HL-60 (cell line): ENCODE data around the gene SLC1A7.

Experiments
- DNase-seq, 2 experiments: peaks; one replicate each; pipeline ENCODE4 v3.0.0-alpha.2; 2010 to 2020; ENCODE audit warnings: low read depth in 1 of 2, low spot score in 1 of 2
- H3K27ac ChIP-seq: fragments of 250-450 bp; sonication (Bioruptor Pico); replicated peaks from 2 replicates; pipeline ENCODE4 v1.5.1; 2020; ENCODE audit warnings: mild to moderate bottlenecking, moderate library complexity
- H3K27me3 ChIP-seq: fragments of 250-450 bp; sonication (Bioruptor Pico); 2 replicates; pipeline ENCODE4 v1.5.1; 2021; ENCODE audit warnings: mild to moderate bottlenecking, moderate library complexity; ENCODE audit not compliant: insufficient read depth, poor library complexity, severe bottlenecking
- H3K4me3 ChIP-seq: replicated peaks from 2 replicates; pipeline ENCODE4 v1.5.1; 2011; ENCODE audit warnings: mild to moderate bottlenecking, control low read depth, low read length; ENCODE audit not compliant: insufficient read depth
- CTCF ChIP-seq: IDR thresholded peaks from one replicate; pipeline ENCODE4 v1.5.1; 2011; ENCODE audit warnings: low read length, control low read depth, inconsistent platforms; ENCODE audit not compliant: insufficient read depth
- GABPA ChIP-seq: IDR thresholded peaks from 2 replicates; pipeline ENCODE4 v1.6.1; 2012; ENCODE audit warnings: low read depth
- POLR2AphosphoS5 ChIP-seq: IDR thresholded peaks from 2 replicates; pipeline ENCODE4 v1.6.1; 2012; ENCODE audit warnings: low read depth
- REST ChIP-seq: IDR thresholded peaks from 2 replicates; pipeline ENCODE4 v1.6.1; 2012; ENCODE audit warnings: low read depth; ENCODE audit not compliant: insufficient replicate concordance
- SPI1 ChIP-seq: IDR thresholded peaks from 2 replicates; pipeline ENCODE4 v1.6.1; 2012; ENCODE audit warnings: low read depth, mild to moderate bottlenecking, borderline replicate concordance

Gene SLC1A7

GRCh38 chr1:53180226-53180625 lies 37.8 kb upstream of the SLC1A7 start:
- DNase-seq: no peak
- Histone ChIP-seq H3K27ac (no peak overlapping the region), H3K4me3 (no peak overlapping the region), H3K27me3 (peaks cover 4% of the 10 kb centered on the region)
- TF ChIP-seq GABPA (no peak), CTCF (no peak), REST (no peak), SPI1 (no peak), POLR2AphosphoS5 (no peak)

- no peak overlapping the region for H3K27ac ChIP-seq
- H3K27me3 ChIP-seq: peaks cover 4% of the 10 kb centered on the region
- H3K4me3 ChIP-seq: no peak overlapping the region
- TF ChIP-seq CTCF: no peak
- no peak for DNase-seq
Observed at GRCh38 chr1:53176452-53177208, 34.2 kb upstream of the SLC1A7 start.

- no peak overlapping the region for H3K27ac ChIP-seq
- TF ChIP-seq POLR2AphosphoS5 (no peak), REST (no peak), SPI1 (no peak), CTCF (no peak), GABPA (no peak)
- H3K27me3 ChIP-seq: peaks cover 4% of the 10 kb centered on the region
- no peak overlapping the region for H3K4me3 ChIP-seq
- DNase-seq: no peak
Observed at GRCh38 chr1:53174971-53175913, 32.8 kb upstream of the SLC1A7 start.
